Stomach (tissue), 4 donors: ENCODE data around the gene GPR180.

ENCODE experiments used
- CTCF ChIP-seq, 7 experiments: fragments of 450-650 bp in 4 of 7; fragments of 200-600 bp in 3 of 7; sonication (generic) in 3 of 7; IDR thresholded peaks; one replicate each; pipeline ENCODE4 v1.5.1; 2016 to 2019; ENCODE audit warnings: antibody characterized with exemption in 7 of 7, control low read depth in 2 of 7, mild to moderate bottlenecking in 1 of 7
- POLR2A ChIP-seq, 4 donors: fragments of 450-650 bp; IDR thresholded peaks; one replicate each; pipeline ENCODE4 v1.6.1; 2016; ENCODE audit warnings: antibody characterized with exemption in 4 of 4, control low read depth in 2 of 4, mild to moderate bottlenecking in 1 of 4, moderate library complexity in 1 of 4
- POLR2AphosphoS5 ChIP-seq, 3 donors: sonication (generic); formaldehyde crosslinking; IDR thresholded peaks; one replicate each; pipeline ENCODE4 v1.6.1; 2016; ENCODE audit warnings: antibody characterized with exemption in 3 of 3

GRCh38 chr13:94646904-94647303 is 45.2 kb downstream of the GPR180 start:
- TF ChIP-seq POLR2A (IDR thresholded peaks at IDR 0.05) = no peak
- TF ChIP-seq POLR2AphosphoS5 (IDR thresholded peaks at IDR 0.05) = no peak
- no peak for TF ChIP-seq CTCF (IDR thresholded peaks at IDR 0.05)
